Activated CD4-positive, alpha-beta T cell treated with anti-CD3 and anti-CD28 coated beads for 24 hours (primary cell): ENCODE data around the gene MARF1.
A peak's percentile ranks its signal among the peaks of the same experiment; 100 is the strongest.
"Not testable (repeated sequence)": the region's sequence is repeated elsewhere in the genome, so short reads cannot be mapped to it uniquely, and the experiment has no call there.

ENCODE experiments used
- DNase-seq, 2 donors: peaks; one replicate each; pipeline ENCODE4 v3.0.0-alpha.2; 2020; ENCODE audit warnings: low read depth in 2 of 2

The MARF1 gene

DNA sequence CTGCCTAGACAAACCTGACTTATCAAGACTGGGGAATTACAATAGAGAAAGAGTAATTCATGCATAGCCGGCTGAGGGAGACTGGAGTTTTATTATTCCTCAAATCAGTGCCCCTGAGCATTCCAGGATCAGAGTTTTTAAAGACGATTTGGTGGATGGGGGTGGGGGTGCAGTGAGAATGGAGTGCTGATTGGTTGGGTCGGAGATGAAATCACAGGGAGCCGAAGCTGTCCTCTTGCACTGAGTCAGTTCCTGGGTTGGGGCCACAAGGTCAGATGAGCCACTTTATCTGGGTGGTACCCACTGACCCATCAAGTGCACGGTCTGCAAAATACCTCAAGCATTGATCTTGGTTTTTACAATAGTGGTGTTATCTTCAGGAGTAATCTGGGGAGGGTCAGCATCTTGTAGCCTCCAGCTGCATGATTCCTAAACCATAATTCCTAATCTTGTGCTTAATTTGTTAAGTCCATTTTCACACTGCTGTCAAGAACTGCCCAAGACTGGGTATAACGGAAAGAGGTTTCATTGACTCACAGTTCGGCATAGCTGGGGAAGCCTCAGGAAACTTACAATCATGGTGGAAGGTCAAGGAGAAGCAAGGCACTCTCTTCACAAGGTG is 69.6 kb downstream of the MARF1 start:
- DNase-seq, result no peak

GRCh38 chr16:15572329-15573001 is 70.5 kb downstream of the MARF1 start:
- peak; percentile 13 to 17 for DNase-seq

DNA sequence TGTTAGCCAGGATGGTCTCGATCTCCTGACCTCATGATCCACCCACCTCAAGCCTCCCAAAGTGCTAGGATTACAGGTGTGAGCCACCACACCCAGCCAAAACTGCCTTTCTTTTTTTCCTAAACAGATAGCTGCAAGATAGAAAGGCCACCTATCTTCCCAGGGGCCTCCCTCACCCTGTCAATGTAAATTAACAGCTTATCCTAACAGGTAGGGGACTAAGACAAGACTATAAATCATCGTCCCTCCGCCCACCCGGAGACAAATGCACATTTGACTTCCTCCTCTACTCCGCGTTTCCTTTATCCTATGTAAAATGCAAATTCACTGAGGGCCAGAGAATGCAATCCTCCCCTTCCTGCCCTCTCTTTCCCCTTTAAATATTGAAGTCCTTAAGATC is 71.4 kb downstream of the MARF1 start:
- DNase-seq, result no peak

DNA sequence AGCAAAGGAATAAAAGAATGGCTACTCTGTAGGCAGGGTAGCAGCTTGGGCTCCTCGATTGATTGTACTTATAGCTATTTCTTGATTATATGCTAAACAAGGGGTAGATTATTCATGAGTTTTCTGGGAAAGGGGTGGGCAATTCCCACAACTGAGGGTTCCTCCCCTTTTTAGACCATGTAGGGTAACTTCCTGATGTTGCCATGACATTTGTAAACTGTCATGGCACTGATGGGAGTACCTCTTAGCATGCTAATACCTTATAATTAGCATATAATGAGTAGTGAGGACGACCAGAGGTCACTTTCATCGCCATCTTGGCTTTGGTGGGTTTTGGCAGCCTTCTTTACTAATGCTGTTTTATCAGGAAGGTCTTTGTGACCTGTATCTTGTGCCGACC is 72.3 kb downstream of the MARF1 start:
- not testable (repeated sequence) for DNase-seq

GRCh38 chr16:15567823-15568222 is 75.1 kb downstream of the MARF1 start:
- no peak for DNase-seq

DNA sequence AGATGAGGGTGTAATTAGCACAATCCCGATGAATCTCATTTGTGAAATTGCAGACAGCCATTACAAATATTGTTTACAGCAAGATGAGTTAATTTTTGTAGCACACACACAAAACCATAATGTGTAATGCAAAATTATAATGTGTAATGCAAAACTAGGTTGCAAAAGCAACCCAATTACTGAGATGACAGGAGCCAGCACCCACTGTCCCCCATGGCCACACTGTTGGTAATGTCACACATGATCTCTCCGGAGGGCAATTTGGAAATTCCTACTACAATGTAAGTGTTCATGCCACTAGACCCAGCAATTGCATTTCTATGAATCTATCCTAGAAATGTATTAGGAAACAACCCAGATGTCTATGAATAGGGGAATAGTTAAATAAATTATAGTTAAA is 76.9 kb downstream of the MARF1 start:
- no peak for DNase-seq

DNA sequence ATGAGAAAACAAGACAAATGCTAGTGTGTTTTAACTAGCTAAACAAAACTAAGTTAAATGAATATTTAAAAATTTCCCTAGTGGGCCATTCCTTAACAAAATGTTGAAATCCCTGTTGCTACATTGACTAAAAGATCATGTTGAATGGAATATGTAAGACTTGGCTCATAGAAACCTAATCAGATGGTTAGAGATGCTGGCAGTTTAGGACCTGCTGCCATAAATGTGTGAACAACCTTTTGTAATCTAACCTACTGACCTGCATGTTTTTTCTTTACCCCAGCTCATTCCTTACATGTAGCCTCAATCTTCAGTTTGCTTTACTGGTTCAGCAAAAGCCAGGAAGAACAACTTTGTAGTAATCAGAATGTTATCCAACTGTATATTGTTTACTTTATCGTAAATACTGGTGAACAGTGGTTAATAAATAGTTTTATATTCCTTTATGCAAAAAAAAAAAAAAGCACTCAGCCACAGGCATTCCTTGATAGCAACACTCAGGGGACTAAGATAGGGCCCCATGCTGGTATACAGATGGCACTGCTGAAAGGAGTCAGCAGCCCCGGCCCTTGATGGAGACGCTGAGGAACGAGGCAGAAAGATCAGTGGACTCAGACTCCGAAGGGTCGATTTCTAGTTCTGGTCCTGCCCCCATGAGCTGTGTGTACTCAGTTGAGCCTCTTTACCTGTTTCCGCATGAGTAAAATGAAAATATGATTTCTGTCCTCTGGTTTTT is 78.2 kb downstream of the MARF1 start:
- no peak for DNase-seq

DNA sequence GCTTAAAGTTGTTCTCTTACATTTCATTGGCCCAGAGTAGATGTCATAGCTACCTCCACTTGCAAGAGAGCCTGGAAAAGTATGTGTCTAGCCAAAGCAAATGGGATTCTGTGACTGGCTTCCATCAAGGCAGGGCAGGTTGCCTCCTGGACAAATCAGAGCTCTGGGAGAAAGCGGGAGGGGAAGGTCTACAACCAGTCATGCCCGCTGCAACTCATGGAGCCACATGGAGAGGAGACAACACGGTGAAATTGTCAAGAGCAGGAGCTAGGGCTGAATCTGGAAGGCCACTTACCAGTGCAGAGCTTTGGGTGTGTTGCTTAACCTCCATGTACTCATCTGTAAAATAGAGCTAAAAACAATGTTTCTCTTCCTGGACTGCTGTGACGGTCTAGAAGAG is 83.8 kb downstream of the MARF1 start:
- DNase-seq, result no peak

DNA sequence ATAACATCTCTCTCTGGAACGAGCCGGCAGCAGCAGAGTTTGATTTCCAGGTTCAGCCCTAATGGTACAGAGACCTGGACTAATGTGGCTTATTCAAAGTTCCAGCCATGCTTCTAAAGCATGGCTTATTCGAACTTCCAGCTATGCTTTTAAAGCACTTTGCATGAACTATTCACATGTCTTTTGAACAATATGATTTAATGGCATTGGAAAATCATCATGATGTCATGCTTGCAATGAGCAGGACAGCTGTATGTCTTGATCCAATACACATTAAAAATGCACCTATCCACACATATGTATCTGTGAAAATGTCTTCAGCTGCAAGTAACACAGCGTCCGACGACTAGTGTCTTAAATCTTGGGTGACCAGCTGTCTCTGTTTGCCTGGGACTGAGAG is 85.7 kb downstream of the MARF1 start:
- DNase-seq, result no peak

GRCh38 chr16:15556130-15556529 is 86.8 kb downstream of the MARF1 start:
- no peak for DNase-seq

- no peak for DNase-seq
Observed at GRCh38 chr16:15553313-15554088, 89.5 kb downstream of the MARF1 start.

DNA sequence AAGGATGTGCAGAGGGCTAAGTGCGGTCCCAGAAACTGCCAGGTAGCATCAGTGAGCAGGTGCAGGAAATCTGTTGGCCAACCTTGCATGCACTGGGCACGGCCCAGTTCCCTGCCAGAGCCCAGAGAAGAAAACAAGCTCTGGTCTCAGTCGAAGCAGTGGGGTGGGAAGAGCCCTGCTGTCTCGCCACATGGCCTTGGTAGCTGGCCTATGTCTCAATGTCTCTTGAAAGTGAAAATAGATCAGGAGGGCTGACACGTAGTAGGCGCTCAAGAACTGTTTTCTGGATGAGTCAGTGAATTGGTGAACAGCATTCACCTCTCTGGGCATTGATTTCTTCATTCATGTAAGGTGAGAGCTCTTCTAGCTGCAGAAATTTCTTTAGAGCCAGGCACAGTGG is 90.4 kb downstream of the MARF1 start:
- DNase-seq, result no peak

DNA sequence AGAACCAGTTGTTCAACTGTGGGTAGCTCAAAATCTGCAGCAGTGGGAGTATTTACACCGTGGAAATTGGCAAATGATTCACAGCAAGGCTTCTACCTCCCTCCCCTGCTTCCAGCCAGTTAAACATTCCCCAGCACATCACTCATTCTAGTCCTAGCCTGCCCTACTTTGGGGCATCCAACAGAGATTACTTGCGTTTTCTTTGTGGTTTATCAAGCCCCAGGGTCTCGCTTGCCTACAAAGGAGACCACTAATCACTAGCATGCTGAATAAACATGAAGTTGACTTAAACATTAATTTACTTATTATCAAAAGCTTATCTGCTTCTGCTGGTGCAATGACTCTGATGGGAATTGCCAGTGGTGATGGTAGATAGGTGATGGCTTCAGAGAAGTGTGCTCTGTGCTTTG is 94.5 kb downstream of the MARF1 start:
- DNase-seq, result no peak

DNA sequence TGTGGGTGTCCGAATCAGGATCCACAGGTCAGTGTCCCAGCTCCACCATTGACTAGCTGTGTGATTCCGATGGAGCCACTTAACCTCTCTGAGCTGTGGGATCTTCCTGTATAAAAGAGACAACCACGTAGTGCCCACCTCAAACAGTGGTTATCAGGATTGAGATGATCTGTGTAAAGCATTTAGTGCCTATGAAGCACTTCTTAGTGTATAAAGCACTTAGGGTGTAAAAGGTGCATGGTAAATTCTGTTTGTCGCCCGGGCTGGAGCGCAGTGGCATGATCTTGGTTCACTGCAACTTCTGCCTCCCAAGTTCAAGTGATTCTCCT is 95.2 kb downstream of the MARF1 start:
- DNase-seq, result no peak

- DNase-seq, result not testable (repeated sequence)
Observed at GRCh38 chr16:15547072-15547767, 95.7 kb downstream of the MARF1 start.

DNA sequence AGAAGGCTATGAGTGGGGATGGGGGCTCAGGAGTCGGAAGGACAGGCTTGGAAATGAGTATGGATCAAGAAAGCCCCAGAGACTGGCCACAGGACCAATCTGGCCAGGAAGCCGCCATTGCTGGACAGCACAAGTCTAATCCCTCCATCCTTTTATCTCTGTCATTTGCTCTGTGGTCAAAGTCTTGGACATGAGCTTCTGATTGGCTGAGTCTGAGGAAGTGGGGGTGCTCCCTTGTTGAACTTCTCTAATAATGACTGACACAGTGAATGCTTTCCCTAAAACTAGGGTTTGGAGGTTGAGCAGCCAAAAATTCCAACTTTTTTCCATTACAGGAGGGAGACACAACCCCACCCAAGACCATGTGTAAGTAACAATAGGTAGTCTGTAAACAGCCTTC is 97.4 kb downstream of the MARF1 start:
- no peak for DNase-seq

DNA sequence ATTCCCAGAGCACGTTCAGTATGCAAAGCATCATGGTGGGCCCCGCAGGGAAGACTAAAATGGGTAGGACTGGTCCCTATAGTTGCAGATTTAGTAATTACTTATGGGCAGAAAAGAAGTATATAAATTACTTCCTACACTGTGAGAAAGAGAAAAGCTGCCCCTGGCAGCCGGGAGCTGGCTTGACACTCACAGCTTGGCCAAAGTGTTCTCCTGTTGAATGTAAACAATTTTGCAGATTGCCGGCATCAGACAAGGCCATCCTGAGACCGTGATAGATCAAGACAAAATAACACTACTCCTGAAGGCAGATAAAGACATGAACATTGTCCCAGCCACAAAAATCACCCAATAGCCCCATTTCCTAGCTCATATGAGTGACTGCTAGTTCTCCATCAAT is 98.5 kb downstream of the MARF1 start:
- no peak for DNase-seq
